Lower leg skin (tissue), 3 donors: ENCODE data around the gene RAPGEF5.

Experiments
- CTCF ChIP-seq, 3 donors: fragments of 450-650 bp; IDR thresholded peaks; one replicate each; pipeline ENCODE4 v1.5.1; 2016; ENCODE audit warnings: antibody characterized with exemption in 3 of 3, mild to moderate bottlenecking in 3 of 3, moderate library complexity in 2 of 3
- POLR2A ChIP-seq, 2 donors: fragments of 450-650 bp; IDR thresholded peaks; one replicate each; pipeline ENCODE4 v1.6.1; 2016 to 2017; ENCODE audit warnings: antibody characterized with exemption in 2 of 2, mild to moderate bottlenecking in 1 of 2, moderate library complexity in 1 of 2

- TF ChIP-seq CTCF (IDR thresholded peaks at IDR 0.05) (no peak), POLR2A (IDR thresholded peaks at IDR 0.05) (no peak)
Observed at GRCh38 chr7:22219739-22220493, 137.0 kb downstream of the RAPGEF5 start.
